ENCODE measurements around the gene NOCT.

DNA sequence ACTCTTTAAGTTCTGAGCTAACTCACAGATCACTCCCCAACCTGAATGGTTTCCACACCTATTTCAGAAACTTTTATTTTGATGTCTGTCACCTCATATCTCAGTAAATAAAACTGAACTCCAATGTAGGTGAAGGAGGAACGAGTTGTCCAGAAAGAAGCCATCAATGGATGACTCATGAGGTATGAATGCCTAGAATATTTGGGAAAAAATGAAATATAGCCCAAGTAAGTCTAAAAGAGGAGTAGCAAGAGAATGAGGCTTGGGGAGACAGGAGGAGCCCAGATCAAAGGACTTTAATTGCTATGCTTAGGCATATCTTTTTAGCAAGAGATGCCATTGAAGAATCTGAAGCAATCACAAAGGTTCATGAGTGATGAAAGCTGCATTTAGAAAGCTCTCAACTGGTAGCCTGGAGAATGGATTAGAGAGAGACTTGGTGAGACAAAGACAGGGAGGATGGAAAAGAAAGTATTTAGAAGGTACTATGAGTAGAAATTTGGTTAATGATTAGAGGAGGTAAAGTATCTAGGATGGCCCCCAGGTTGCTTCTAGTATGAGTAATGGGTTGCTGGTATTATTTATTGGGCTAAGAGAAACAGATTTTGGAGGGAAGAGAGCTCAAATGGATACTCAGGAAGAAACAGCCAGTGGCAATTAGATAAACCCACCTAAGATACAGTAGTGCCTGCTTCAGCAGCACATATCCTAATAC lies 39.4 kb downstream of the NOCT start:
- no peak for TF ChIP-seq GABPA (IDR thresholded peaks at IDR 0.05; ENCODE audit: borderline replicate concordance, insufficient read depth, low read length)
- no peak for TF ChIP-seq POLR2A (IDR thresholded peaks at IDR 0.05; ENCODE audit: control extremely low read depth in 1 of 2, low read depth in 2 of 2, low read length in 2 of 2)
- TF ChIP-seq EP300 (IDR thresholded peaks at IDR 0.05; ENCODE audit: borderline replicate concordance in 1 of 2, low read depth in 2 of 2, low read length in 2 of 2) = no peak
- TF ChIP-seq, protein P1, sequence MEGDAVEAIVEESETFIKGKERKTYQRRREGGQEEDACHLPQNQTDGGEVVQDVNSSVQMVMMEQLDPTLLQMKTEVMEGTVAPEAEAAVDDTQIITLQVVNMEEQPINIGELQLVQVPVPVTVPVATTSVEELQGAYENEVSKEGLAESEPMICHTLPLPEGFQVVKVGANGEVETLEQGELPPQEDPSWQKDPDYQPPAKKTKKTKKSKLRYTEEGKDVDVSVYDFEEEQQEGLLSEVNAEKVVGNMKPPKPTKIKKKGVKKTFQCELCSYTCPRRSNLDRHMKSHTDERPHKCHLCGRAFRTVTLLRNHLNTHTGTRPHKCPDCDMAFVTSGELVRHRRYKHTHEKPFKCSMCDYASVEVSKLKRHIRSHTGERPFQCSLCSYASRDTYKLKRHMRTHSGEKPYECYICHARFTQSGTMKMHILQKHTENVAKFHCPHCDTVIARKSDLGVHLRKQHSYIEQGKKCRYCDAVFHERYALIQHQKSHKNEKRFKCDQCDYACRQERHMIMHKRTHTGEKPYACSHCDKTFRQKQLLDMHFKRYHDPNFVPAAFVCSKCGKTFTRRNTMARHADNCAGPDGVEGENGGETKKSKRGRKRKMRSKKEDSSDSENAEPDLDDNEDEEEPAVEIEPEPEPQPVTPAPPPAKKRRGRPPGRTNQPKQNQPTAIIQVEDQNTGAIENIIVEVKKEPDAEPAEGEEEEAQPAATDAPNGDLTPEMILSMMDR (IDR thresholded peaks at IDR 0.05; ENCODE audit: control extremely low read depth in 1 of 3, insufficient read depth in 1 of 3, low read depth in 1 of 3, low read length in 3 of 3) = no peak
- TF ChIP-seq CHD2 (IDR thresholded peaks at IDR 0.05; ENCODE audit: low read length) = no peak
- TF ChIP-seq SAP30 (IDR thresholded peaks at IDR 0.05; ENCODE audit: insufficient read depth, insufficient replicate concordance, low read length) = no peak
- TF ChIP-seq EGR1 (IDR thresholded peaks at IDR 0.05; ENCODE audit: borderline replicate concordance, low read depth, low read length) = no peak
- TF ChIP-seq RXRA (IDR thresholded peaks at IDR 0.05; ENCODE audit: insufficient read depth, low read depth, low read length) = no peak
- TF ChIP-seq RAD21 (IDR thresholded peaks at IDR 0.05 in 1 of 2, conservative IDR thresholded peaks at IDR 0.05 in 1 of 2; ENCODE audit: low read depth in 2 of 2, low read length in 2 of 2) = no peak
- no peak for TF ChIP-seq SP1 (IDR thresholded peaks at IDR 0.05; ENCODE audit: low read depth, low read length)
- no peak for TF ChIP-seq PHF8 (conservative IDR thresholded peaks at IDR 0.05; ENCODE audit: low read depth, low read length)
- TF ChIP-seq EZH2 (IDR thresholded peaks at IDR 0.05; ENCODE audit: low read depth, low read length, severe bottlenecking) = no peak
- TF ChIP-seq POLR2AphosphoS5 (IDR thresholded peaks at IDR 0.05; ENCODE audit: low read depth, low read length) = no peak
- TF ChIP-seq, protein P2, sequence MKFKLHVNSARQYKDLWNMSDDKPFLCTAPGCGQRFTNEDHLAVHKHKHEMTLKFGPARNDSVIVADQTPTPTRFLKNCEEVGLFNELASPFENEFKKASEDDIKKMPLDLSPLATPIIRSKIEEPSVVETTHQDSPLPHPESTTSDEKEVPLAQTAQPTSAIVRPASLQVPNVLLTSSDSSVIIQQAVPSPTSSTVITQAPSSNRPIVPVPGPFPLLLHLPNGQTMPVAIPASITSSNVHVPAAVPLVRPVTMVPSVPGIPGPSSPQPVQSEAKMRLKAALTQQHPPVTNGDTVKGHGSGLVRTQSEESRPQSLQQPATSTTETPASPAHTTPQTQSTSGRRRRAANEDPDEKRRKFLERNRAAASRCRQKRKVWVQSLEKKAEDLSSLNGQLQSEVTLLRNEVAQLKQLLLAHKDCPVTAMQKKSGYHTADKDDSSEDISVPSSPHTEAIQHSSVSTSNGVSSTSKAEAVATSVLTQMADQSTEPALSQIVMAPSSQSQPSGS (IDR thresholded peaks at IDR 0.05; ENCODE audit: low read length) = no peak

Measured in H1 (cell line).